Endometrium (tissue), 2 donors: ENCODE results near the gene PEAR1.

Experiments
- FAIRE-seq: peaks from 2 replicates; lab custom pipeline; 2012; peaks lifted over from hg19 to GRCh38; lab: Jason Lieb, UNC
- donor health status: control.
- donor health status: control.

The PEAR1 gene

DNA sequence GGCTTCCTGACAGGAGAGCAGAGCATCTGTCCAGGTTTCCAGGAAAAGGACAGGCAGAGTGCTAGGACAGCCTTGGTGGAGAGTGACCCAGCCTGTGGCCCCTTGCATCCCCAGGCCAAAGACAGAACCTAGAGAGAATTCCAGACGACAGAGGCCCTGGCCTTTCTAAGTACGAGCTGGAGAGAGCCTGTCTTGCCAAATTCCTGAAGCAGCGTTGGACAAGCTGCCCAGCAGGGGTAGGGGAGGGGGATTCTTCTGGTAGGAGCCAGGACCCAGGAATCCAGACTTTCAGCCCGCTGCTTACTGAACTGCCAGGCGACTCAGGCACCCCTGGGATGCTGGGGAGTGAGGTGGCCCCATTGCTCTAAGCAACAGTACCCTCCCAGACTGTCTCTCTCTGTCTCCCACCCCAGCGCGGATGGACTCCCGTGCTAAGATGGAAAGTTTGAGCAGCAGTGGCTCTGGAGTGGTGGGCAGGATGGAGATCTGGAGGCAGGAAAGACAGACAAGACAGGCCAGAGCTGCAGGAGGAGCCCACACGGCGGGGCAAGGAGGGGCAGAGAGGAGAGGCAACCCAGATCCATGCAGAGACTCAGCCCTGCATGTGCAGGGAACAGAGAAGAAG, 8.8 kb upstream of the PEAR1 start:
- no peak for FAIRE-seq

DNA sequence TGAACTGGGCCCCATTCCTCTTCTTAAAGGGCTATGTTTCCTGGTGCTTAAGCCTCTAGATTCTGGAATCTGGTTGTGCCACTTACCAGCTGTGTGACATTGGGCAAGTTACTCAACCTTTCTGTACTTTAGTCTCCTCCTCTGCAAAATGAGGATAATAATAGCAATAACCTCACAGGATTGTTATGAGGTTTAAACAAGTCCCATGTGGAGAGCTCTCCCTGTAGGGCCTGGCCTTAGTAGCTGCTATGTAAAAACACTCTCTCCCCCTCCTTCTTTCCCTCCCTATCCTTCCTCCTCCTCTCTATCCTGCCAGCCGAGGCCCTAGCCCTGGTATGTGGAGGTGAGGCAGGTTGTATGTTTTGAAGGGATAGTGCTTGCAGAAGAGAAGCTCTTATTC, 8.2 kb upstream of the PEAR1 start:
- no peak for FAIRE-seq

DNA sequence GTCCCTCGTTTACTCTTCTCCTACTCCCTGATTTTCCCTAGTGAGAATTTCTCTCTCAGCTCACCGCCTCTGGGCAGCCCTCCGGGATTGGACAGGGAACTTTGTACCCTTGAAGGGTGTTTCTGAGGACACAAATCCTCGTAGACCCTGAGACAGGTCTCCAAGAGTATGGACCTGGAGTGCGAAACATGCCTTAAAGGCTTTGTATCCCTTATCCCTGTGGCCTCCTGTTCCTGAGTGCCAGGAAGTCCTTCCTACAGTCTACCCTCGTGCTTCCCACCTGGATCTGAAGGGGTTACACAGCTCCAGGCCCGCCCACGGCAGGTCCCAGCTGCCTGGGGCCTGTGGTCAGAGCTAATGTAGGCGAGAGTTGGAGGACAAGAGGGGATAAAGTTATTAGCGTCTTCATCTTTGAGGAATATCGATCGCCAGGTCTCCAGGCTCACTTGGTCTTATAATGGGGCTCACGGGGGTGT, 7.6 kb upstream of the PEAR1 start:
- no peak for FAIRE-seq

DNA sequence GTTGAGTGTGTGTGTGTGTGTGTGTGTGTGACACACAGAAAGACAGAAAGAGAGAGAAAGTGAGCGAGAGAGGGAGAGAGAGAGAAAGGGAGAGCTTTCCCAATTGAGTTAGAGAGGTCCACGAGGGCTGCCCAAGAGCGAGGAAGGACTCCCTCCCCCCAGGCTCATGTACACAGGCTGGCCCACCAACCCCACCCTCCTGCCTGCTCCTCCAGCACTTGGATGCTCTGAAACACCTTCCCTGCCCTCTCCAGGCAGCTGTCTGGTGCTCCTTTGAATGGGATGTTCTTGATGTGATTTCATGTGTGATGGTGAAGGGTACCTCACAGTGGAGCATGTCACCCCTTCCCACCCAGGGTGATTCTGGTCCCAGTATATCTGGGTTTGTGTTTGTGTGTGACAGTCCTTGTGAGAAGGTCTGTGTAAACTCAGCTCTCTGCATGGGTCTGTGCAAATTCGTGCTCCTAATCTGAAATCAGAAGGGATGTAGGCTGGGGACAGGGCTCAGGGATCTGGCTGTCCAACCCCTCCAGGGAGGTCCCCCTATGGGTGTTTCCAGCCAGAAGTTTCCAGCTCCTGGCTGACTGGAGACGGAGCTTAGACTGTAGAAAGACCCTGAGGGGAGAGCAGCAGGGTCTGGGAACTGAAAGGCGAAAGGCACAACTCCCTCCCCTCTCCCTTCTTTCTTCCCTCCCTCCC, 6.8 kb upstream of the PEAR1 start:
- FAIRE-seq, result no peak

DNA sequence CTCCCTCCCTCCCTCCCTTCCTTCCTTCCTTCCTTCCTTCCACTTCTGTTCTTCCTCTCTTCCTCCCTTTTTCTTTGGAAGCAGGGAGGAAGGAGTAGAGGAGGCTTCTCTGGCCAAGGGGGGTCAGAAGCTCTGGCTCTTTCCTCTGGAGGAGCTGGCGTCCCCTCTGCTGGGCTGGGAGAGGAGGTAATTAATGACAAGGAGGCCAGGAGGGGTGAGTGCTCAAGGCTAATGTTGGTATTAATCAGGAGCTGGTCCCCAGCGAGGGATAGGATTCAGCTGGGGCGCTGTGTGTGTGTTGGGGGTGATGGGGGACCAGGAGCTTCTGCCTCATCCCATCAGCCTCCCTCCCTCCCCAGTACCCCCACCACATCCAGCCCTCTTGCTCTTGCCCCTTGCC, 6.2 kb upstream of the PEAR1 start:
- no peak for FAIRE-seq

DNA sequence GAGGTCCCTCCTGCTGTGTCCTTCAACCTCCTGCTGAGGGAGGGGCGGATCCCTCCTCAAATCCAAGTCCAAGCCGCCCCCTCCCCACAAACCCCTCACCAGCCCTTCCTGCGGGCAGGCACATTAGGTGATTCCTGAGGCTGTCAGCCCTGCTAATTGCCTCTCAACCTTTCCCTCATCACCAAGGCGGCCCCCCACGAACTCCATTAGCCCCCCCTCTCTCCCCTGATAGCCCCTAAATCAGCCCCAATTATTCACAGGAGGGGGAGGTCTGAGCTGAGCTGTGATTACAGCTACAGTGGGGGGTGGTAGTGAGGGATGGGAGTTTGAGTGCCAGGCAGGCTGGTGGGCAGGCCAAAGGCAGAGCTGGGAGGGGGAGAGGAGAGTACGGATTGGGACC, 5.8 kb upstream of the PEAR1 start:
- FAIRE-seq, result no peak

DNA sequence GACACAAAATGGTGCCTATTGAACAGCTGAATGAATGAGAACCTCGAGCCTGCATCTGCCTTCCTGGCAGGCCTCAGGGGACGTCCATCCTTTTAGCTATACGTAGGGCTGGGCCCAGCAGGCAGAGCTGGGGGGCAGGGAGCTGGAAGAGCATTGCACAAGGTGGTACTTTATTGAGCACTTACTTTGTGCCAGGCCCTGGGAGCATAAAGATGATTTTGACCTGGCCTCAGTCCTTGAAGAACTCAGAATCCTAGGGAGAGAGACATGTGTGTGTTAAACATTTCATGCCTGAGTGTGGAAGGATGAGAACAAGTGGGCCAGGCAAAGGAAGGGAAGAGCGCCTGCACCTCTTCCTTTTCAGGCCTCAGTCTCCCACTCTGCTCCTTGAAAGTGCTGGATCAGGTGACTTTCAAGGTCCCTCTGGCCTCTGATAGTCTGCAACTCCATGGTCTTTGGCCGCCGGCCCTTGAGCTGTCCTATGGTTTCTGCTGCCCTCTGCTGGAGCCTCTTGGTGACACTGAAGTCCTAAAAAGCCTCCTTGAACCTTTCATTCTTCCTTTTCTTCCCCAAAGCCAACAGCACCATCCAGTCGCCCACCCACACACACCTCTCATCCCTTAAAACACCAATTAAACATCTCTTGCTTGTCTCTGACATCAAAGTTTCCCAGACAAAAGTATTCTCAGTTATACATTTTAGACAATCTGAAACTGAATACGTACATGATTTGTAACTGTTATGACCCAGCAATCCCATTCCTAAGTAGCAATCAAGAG, 3.5 kb upstream of the PEAR1 start:
- no peak for FAIRE-seq

DNA sequence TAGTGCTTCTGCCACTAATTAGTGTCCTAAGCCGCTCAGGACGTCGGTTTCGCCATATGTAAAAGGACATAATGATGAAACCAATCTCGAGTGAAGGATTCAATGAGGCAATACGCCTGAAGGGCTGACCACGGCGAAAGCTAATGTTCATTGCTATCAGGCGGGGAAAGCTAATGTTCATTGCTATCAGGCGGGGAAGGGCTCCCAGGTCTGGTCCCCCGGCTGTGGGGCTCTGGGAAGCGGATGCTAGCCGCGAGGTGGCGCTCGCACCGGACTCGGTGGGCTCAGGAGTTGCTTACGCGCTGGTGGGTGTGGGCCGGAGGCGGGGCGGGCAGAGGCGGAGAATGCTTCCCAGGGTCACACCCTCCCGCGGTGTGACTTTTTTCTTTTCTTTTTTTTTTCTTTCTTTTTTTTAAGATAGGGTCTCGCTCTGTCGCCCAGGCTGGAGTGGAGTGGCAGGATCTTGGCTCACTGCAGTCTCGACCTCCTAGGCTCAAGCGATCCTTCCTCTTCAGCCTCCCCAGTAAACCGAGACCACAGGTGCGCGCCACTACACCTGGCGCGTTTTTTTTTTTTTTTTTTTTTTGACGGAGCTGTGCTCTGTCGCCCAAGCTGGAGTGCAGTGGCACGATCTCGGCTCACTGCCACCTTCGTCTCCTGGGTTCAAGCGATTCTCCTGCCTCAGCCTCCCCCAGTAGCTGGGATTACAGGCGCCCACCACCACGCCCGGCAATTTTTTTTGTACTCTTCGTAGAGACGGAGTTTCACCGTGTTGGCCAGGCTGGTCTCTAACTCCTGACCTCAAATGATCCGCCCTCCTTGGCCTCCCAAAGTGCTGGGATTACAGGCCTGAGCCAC, 1.1 kb upstream of the PEAR1 start:
- peak; percentile 43 for FAIRE-seq

DNA sequence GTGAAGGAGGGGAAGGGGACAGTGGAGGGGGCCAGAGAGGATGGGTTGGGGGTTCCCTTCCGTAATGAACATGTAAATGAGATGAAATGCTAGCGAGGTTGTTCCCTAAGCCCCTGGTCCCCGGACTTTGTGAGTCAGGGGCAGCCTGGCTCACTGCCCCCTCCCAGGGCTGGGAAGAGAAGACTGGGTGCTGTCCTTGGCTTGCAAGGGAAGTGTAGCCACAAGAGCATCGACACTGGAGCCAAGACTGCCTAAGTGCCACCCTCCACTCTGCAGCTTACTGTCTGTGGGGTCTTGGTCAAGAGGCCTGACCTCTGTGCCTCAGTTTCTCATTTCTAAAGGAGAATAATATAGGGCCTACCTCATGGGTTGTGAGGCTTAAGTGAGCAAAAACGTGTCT, 483 bp downstream of the PEAR1 start:
- FAIRE-seq, result no peak

DNA sequence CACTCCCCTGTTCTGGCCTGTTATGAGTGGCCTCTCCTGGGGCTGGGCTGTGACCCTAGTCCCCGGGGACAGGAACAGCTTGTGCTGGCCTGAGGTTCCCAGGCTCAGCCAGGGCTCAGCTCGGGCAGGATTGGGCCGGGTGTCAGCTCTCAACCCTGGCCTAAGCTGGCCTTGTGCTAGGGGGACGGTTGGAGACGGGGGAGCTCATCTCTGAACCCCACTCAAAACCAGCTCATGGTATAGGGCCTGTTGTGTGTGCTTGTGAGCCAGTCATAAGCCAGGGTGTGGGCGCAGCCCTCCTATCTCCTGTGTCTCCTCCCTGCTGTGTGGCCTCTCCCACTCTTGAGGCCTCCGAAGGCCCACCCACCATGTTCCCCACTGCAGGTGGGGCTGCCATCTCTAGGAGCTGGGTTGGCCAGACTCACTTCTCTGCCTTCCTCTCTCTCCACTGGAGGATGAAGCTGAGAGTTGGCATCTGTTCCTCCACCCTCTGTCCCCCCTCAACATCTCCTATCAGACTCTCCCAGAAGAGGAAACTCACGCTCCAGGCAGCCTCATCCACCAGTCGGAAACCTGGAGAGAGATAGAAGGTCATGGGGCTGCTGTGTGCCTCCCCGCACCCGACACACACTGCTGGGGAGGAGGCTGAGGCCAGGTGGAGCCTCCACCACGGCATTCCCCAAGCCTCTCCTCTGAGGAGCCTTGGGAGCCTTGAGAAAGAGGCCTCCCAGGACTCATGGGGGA, 1.4 kb downstream of the PEAR1 start:
- FAIRE-seq, result no peak

DNA sequence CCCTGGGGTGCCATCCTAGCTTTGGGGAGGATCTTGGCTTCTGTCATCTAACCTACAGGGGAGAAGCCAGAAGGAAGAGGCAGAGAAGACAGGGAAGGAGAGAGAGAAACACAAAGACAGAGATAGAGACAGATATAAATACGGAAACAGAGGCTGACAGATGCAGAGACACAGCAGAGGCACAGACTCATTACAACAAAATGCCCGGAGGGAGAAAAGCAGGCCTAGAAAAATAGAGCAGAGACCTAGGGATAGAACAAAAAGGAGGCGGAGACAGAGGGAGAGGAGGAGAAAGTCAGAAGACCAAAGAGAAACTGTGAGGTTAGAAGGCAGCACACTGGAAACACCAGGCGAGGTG, 1.9 kb downstream of the PEAR1 start:
- no peak for FAIRE-seq

DNA sequence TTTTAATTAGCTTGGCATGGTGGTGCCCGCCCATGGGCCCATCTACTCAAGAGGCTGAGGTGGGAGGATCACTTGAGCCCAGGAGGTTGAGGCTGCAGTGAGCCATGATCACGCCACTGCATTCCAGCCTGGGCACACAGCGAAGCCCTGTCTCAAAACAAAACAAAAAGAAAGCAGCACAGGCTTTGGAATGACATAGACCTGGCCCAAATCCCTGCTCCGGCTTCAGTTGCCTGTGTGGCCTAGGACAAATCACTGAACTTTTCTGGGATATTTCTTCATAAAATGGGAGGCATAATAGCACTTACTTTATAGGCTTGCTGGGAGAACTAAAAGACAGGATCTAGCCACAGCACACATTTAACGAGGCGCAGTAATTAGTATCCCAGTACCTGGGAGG, 2.4 kb downstream of the PEAR1 start:
- no peak for FAIRE-seq

DNA sequence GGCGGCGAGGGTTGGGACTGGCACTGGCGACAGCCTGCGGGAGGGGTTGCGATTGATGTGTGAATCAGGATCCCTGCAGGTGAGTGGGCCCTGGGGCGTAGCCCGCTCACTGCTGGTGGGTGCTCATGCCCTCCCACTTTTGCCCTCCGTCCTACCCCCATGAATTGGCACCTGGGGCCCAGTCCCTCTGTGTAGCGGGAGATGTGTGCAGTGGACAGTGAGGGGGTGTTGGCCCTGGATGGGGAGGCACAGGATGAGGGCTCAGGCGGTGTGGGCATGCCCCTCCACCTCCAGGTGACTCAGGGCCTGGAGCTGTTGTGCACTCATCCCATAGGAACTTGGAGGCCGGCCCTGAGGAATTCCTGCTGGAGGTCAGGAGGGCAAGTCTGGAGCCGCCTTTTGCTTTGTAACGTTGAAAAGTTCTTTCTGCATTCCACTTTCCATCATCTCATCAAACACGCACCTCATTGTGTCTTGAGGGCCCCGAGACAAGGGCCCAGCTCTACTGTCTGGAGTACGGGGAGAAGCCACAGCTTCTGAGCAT, 3.0 kb downstream of the PEAR1 start:
- FAIRE-seq, result no peak

DNA sequence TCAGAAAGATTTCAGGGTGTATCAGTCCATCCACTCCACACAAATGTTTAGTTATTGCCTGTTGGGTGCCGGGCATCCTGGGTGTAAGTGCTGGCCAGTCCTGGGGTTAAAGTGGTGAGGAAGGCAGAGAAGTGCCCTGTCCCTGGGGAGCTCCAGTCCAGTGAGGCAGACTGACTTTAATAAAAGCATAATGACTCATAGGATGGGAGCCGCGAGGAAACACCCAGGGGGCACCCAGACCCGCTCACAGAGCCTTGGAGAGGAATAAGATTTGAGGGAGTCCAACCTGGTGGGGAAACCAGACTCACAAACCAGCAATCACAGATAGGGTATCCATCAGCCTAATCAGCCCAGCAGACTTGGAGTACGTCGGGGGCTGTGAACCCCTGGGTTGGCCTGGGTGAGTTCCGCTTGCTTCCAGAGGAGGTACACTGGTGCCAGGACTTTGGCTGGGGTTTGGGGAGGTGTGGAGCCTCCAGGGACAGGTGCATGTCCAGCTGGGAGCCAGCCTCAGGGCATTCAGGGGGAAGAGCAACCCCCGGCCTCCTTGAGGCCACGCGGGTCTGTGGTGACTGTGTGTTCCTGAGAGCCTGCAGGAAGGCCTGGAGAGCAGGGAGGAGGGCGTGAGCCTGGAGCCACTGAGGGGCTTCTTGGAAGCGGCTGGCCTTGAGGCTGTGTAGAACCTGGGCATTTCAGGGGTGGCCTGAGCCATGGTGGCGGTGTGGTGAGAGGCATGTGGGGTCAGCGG, 3.7 kb downstream of the PEAR1 start:
- no peak for FAIRE-seq

DNA sequence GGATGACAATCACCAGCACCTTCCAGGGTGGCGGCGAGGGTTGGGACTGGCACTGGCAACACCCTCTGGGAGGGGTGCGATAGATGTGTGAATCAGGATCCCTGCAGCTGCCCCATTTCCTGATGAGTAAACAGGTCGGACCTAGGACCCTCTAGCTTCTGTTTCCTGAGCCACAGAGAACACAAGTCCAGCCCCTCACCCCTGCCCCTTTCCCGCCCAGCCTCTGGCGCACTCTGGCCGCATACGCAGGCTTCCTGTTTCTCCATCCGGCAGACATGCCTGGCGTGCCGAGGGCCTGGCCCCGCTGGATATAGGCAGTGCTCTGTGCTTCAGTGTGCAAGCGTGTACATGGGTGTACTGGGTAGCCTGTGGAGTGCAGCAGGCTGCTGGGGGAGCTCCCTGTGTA, 4.6 kb downstream of the PEAR1 start:
- FAIRE-seq, result no peak

DNA sequence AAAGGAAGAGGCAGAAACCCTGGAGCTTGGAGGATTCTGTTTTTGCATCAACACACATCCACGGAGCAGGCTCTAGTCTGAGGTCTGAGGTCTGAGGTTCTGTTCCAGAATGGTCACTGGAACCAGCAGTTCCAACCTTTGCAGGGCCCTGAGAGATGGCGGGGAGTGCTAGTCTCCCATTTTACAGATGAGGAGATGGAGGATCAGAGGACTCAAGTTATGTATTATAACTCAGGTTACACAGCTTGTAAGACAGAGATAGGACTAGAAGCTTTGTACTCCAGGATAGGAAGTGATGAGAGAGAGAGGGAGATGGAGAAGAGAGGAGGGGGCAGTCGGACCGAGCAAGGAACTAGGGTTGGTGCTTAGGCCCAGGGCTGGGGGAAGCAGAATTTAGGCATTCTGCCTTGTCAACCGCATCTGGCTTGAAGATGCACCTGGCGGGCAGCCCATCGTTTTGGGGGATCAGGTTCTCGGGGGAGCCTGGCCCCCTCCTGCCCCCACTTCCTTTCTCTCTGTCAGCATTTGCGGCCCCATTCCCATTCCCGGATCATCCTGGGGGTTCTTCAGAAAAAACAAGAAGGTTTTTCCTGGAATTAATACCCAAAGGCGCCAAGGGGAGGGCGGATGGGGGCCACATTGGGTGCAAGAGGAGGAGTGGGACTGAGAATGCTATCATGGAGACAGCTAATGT, 5.6 kb downstream of the PEAR1 start:
- no peak for FAIRE-seq

DNA sequence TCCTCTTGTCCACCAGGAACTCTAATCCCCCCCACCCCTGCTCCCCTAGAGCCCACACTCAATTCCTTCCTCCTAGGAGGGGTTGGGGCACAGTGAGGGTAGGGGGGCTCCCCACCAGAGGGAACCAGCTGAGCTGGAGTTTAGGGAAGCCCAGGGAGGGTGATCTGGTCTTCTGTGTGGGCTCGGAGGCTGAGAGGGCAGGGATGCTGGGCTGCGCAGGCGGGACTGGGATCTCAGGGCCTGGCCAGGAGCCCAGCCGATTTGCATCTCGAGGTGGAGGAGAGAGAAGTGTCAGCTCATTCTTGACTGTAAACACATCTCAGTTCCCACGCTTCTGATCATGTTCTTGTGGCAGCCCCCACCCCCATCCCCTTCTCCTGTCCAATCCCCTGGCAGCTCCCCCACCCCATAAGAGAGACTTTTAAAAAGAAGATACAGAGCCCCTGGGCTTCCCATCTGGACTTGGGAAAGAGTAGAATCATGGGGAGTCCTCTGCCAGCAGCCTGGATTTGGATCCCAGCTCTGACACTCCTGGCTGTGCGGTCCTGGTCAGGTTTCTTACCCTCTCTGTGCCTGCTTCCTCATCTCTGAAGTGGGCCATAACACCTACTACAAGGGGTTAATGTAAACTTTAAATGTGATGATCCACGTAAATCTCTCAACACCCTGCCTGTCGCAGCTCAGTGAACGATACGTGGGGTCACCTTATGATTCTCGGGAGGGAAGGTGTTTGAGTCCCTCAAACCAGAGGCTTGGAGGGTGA, 6.6 kb downstream of the PEAR1 start:
- FAIRE-seq, result no peak

DNA sequence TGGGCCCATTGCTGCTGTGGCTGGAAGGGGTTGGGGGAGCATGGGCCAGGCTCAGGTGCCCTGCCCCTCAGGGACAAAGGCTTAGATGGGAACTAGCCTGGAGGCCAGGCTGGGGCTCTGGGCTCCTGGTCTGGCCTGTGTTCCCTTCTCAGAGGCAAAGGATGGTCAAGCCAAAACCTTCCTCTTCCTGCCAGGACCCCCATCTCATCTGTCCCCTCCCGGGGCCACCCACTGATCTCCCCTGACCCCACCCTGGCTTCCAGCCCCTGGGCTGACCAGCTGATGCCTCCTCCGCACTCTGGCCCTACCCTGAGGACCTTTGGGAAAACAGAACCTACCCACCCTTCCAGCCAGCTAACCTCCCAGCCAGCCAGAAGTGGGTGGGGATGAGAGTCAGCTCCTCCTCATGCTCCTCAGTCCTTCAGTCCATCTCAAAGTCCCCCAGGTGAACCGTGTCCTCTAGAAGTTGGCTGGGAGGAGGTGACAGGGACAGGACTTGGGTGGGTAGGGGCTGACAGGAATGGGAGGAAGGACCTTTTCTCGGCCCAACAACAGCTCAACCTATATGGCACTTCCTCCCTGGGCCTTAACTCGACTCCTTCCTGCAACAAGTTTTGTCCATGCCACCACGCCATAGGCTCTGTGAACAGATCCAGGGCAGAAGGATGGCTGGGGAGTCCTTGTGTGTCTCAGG, 7.5 kb downstream of the PEAR1 start:
- FAIRE-seq, result no peak

DNA sequence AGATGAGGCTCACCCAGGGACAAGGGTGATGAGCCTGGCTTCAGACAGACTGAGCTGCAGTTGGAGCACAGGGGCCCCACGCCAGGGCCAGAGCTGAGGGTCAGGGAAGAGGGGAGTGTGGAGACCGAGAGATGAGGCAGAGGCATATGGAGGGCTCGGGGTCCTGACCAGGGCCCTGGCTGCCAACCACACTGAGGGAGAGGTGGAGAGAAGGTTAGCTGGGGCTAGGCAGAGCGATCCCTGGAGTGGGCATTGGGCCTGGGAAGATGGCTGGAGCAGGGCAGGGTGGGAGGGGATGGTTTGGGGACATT, 8.0 kb downstream of the PEAR1 start:
- FAIRE-seq, result no peak
